Lower leg skin (tissue), 3 donors: ENCODE data around the gene KMO.

Experiments used
- CTCF ChIP-seq, 3 donors: fragments of 450-650 bp; IDR thresholded peaks; one replicate each; pipeline ENCODE4 v1.5.1; 2016; ENCODE audit warnings: antibody characterized with exemption in 3 of 3, mild to moderate bottlenecking in 3 of 3, moderate library complexity in 2 of 3
- POLR2A ChIP-seq, 2 donors: fragments of 450-650 bp; IDR thresholded peaks; one replicate each; pipeline ENCODE4 v1.6.1; 2016 to 2017; ENCODE audit warnings: antibody characterized with exemption in 2 of 2, mild to moderate bottlenecking in 1 of 2, moderate library complexity in 1 of 2

DNA sequence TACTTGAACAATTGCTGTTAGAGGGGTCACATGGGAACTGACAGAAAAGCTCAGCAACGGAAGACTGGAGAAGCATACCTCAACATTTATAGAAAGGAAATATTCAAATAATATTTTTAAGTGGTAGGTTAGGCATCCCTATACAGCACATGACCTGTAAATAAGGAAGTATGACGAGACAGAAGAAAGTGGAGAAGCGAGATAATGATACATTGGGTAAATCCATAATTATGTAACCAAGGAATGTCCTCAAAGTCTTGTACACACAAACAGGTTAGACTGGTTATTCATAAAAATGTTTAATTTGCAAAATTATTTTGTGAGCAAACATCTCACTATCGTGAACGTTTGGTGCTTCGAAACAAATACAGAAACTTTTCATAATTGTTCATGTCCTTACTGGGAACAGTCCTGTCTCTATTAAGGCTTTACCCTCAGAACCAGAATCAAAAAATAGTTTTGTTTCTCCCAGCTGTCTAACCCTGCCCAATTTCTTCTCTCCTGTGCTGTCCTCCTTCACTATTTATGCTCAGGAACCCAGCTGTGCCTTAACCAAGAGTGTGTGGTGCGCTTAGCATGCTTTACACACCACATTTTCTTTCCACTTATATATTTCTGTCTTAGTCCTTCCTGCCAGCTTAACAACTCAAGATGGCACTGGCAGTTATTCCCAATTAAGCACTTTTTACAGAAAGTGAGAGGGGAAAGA, 10.2 kb downstream of the KMO start:
- TF ChIP-seq CTCF (IDR thresholded peaks at IDR 0.05) (no peak), POLR2A (IDR thresholded peaks at IDR 0.05) (no peak)
